Measurements from ENCODE around the gene ITK. TPM values are rescaled to one million over a fixed set of nuclear protein-coding genes. Genes with fewer than 3 reads are reported as not detected.

The ITK gene
- total and polyA plus RNA-seq, 12 donors: 0.09 to 4.7 (median 0.68) TPM; not detected in 1

- ATAC-seq: no peak
- TF ChIP-seq, protein P1, sequence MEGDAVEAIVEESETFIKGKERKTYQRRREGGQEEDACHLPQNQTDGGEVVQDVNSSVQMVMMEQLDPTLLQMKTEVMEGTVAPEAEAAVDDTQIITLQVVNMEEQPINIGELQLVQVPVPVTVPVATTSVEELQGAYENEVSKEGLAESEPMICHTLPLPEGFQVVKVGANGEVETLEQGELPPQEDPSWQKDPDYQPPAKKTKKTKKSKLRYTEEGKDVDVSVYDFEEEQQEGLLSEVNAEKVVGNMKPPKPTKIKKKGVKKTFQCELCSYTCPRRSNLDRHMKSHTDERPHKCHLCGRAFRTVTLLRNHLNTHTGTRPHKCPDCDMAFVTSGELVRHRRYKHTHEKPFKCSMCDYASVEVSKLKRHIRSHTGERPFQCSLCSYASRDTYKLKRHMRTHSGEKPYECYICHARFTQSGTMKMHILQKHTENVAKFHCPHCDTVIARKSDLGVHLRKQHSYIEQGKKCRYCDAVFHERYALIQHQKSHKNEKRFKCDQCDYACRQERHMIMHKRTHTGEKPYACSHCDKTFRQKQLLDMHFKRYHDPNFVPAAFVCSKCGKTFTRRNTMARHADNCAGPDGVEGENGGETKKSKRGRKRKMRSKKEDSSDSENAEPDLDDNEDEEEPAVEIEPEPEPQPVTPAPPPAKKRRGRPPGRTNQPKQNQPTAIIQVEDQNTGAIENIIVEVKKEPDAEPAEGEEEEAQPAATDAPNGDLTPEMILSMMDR (IDR thresholded peaks at IDR 0.05): no peak
- Histone ChIP-seq H3K36me3 (no peaks in the 10 kb centered on the region), H3K4me3 (no peak overlapping the region), H3K9me3 (peaks cover 0 to 4% (median 0%) of the 10 kb centered on the region in 11 donors), H3K27ac (no peak overlapping the region), H3K27me3 (no peaks in the 10 kb centered on the region), H3K4me1 (peaks cover 0 to 8% (median 0%) of the 10 kb centered on the region in 9 donors)
- intact Hi-C loops (cut with DNase I): loop anchor here in 1 of 10 donors (5.0 kb wide), 1 partner anchor 44 kb away; no protein-coding TSS in a partner anchor
- WGBS, 2 donors: 92 to 94% methylated on average over 6 of the region's 6 CpGs
- no peak for DNase-seq
These were observed 77.8 kb downstream of the ITK start for GRCh38 chr5:157258450-157258849.

GRCh38 chr5:157259699-157260098 lies 79.1 kb downstream of the ITK start:
- no peak for DNase-seq

GRCh38 chr5:157263496-157264090 lies 83.0 kb downstream of the ITK start:
- no peak overlapping the region for H3K4me3 ChIP-seq
- TF ChIP-seq, protein P1 (IDR thresholded peaks at IDR 0.05): no peak
- intact Hi-C loops (cut with DNase I): loop anchor here in 1 of 10 donors (5.0 kb wide), 1 partner anchor 34 kb away; no protein-coding TSS in a partner anchor
- WGBS, 2 donors: 69 to 76% methylated on average over 7 of the region's 7 CpGs
- H3K9me3 ChIP-seq: peaks cover 0 to 4% (median 0%) of the 10 kb centered on the region in 11 donors
- DNase-seq: no peak
- H3K4me1 ChIP-seq: peaks cover 0 to 39% (median 12%) of the 10 kb centered on the region in 9 donors
- ATAC-seq: no peak
- H3K27me3 ChIP-seq: peaks cover 0 to 6% (median 0%) of the 10 kb centered on the region in 7 donors
- H3K36me3 ChIP-seq: no peaks in the 10 kb centered on the region
- H3K27ac ChIP-seq: peak overlapping the region in 1 of 10 donors; percentile 39

More at GRCh38 chr5:157259699-157260098, 79.1 kb downstream of the ITK start:
- Histone ChIP-seq H3K9me3 (peaks cover 0 to 4% (median 0%) of the 10 kb centered on the region in 11 donors), H3K27ac (no peak overlapping the region), H3K27me3 (no peaks in the 10 kb centered on the region), H3K36me3 (no peaks in the 10 kb centered on the region), H3K4me3 (no peak overlapping the region), H3K4me1 (peaks cover 0 to 11% (median 0%) of the 10 kb centered on the region in 9 donors)
- TF ChIP-seq, protein P1 (IDR thresholded peaks at IDR 0.05): no peak
- no peak for ATAC-seq
- WGBS, 2 donors: 87% methylated on average over 4 of the region's 4 CpGs
- intact Hi-C loops (cut with DNase I): loop anchor here in 2 of 10 donors (5.0 kb wide), 2 partner anchors 38 to 43 kb away; no protein-coding TSS in a partner anchor

- Histone ChIP-seq H3K4me1 (peaks cover 0 to 61% (median 15%) of the 10 kb centered on the region in 9 donors), H3K27me3 (peaks cover 0 to 6% (median 0%) of the 10 kb centered on the region in 7 donors), H3K36me3 (no peaks in the 10 kb centered on the region), H3K9me3 (no peaks in the 10 kb centered on the region), H3K4me3 (peak within 1 kb of the TSS; percentile 16 to 82 (median 68)), H3K27ac (peak within 1 kb of the TSS; percentile 43 to 90 (median 74))
- TF ChIP-seq, protein P1 (IDR thresholded peaks at IDR 0.05): no peak
- ATAC-seq (peak; percentile 73 to 92 (median 80)), DNase-seq (peak in 1 of 2 donors; percentile 70)
- intact Hi-C loops (cut with DNase I): loop anchor here in 3 of 10 donors (5.0 kb wide), 2 partner anchors 37 to 47 kb away; no protein-coding TSS in a partner anchor
- 0 to 1% methylated on average over 47 to 58 of the region's 58 CpGs for WGBS, 2 donors
These were observed 85.2 kb downstream of the ITK start, which contains the start of gene CYFIP2 for GRCh38 chr5:157265714-157266285. Gene CYFIP2 (plus strand): TSS chr5:157266123. CDS start chr5:157285362, 19,239 bp downstream.
